ENCODE measurements around the gene CA5A.

Gene CA5A

DNA sequence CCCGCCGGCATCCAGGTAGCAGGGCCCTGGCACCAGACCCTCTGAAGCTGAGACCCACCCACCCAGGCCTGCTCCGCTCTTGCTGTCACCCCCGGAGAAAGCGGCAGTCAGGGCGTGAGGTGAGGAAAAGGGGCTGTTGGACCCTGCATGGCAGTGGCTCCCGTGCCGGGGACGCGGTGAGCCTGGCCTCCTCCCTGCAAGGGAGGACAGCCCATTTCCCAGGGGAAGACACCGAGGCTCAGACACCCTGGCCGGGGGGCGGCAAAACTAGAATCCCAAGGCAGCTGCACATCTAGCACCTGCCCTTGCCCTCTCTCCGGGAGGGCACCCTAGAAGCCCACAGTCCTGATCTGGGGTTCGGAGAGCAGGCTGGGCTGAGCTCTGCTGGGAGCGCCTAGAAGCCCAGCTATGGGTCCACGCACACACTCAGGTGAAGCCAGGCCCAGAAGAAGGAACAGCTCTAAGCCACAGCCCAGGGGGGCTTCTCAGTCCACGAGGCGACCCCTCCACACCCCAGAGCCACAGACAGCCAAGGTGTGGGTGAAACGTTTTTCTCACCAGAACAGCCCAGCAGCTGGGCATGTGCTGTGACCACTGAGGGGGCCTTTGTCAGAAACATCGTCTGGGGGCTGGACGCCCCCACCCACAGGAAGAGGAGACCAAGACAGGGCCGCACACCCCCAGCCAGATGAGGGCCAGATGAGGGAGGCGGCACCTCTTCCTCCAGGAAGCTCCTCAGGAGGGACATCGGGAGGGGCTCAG, 89.4 kb downstream of the CA5A start:
- DNase-seq: no peak

DNA sequence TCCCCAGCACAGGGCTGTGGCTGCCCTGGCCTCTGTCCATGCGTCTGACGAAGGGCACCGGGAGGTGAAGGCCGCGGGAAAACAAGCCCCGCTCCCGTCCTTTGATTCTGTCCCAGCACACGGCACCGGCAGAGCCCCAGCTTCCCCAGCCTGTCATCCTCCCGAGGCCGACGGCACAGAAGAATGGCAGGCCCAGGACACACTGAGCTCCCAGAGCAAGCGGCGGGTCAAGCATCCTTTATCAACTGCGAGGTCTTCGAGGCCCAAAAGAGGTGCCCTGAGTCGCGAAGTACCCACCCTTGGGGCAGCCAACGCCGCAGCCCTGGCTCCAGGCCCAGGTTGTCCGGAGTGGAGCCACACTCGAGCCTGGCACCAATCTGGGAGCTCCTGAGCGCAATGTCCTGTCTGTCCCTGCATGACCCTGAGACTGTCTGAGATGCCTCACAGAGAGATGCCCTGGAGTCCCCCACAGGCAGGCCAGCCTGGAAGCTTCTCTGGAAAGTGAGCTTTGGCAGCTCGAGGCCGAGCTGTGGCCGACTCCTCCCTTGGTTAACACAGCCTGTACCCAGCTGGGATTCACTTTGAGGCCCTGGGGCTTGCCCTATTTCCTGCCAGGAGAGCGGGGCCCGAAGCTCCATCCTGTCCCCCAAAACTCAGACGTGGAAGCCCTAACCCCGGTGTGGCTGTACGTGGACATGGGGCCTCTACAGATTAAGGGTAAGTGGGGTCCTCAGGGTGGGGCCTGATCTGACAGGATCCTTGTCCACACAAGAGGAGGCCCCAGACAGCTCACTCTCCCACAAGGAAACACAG, 90.3 kb downstream of the CA5A start:
- no peak for DNase-seq

DNA sequence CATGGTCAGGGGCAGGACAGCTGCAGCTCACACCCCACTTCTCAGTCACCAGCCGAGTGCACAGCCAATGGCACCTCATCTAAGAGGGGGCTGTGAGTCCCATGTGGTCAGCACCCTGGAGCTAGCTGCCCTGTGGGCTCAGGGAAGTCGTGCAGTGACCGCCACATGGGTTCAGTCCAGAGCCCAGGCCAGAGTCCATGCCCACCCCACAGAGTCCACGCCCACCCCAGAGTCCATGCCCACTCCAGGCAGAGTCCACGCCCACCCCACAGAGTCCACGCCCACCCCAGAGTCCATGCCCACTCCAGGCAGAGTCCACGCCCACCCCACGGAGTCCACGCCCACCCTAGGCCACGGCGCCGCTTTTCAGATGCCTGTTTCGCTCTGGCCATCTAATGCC, 91.1 kb downstream of the CA5A start:
- DNase-seq: no peak

DNA sequence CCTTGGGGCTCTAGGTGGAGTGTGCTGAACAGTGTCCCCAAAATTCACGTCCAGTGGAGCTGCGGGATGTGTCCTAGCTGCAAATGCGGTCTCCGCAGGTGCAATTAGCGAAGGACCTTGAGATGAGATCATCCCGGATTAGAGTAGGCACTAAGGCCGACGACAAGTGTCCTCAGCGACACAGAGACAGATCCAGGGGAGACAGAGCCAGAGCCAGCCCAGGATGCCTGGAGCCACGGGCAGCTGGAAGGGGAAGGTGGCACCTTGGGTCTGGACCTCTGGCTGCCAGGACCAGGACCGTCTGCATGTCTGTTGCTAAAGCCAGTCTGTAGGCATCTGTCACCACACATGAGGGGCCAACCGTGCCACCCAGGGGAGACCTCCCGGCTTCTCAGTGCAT, 91.5 kb downstream of the CA5A start:
- DNase-seq: no peak

DNA sequence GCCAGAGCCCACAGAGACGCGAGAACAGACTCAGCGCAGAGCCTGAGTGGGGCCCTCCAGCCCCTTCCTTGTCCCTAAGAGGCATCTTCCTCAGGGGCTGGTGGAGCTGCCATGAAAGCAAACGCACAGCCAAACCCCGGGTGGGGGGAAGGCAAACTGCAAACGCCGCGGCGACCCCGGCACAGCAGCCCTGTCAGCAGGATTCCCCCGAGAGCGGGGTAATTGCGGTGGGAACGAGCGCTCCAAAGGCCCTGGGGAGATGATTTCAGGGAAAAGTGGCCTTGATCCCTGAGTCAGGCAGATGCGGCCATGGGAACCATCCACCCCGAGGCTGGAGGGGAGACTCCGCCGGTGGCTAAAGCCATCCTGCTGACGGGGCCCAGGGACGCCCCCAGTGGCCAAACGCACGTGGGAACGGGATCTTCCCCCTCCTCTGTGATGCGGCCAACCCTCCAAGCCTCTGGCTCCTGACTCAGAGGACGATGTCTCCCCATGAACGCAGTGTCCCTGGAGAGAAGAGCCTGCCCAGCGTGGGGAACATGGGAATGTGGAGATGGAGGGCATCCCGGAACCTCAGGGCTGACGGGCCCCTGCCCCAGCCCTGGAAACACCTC, 92.1 kb downstream of the CA5A start:
- no peak for DNase-seq

DNA sequence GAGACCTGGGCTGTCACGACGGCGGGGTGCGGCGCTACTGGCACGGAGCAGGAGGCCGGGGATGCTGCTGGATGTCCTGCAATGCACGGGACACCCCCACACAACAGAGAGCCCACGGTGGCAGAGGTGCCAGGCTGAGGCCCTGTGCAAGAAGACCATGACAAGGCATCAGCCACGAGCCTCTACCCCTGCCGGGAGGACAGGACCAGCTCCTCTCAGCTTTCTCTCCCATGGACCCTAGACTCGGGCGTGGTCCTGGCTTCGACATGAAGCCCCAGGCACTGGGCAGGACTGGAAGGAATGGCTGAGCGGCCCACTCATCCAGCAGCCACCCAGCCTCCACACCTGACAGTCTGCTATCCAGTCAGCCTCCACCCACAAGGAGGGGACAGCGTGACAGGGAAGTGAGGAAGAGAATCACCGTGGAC, 92.6 kb downstream of the CA5A start:
- DNase-seq: no peak

DNA sequence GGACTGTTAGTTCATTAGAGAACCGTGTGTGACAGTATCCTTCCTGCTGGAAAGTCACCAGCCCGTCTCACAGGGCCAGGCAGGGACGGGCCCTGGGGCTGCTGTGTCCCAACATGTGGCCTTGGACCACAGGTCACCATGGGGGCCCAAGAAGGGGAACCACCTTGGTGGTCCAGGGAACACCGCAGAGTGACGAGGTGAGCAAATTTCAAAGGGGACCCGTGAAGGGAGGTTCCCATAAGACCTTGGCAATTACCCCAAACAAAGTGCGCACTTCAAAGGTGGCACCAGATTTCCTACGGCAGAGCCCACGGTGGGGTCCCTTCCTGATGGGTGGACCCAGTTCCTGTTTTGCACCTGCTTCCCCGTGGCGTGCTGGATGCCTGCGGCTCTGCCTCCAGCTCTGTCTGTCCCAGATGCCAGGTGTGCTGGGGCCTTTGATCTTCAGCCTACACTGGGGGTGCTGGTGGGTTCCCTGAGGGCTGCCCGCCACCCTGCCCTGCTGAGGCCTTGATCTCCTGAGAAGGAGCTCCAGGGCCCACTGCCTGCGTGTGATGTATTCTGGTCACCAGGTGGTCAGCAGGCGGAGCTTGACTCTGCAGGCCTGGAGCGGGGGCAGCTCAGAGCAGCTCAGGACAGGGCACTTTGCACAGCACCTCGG, 94.0 kb downstream of the CA5A start:
- DNase-seq: no peak

DNA sequence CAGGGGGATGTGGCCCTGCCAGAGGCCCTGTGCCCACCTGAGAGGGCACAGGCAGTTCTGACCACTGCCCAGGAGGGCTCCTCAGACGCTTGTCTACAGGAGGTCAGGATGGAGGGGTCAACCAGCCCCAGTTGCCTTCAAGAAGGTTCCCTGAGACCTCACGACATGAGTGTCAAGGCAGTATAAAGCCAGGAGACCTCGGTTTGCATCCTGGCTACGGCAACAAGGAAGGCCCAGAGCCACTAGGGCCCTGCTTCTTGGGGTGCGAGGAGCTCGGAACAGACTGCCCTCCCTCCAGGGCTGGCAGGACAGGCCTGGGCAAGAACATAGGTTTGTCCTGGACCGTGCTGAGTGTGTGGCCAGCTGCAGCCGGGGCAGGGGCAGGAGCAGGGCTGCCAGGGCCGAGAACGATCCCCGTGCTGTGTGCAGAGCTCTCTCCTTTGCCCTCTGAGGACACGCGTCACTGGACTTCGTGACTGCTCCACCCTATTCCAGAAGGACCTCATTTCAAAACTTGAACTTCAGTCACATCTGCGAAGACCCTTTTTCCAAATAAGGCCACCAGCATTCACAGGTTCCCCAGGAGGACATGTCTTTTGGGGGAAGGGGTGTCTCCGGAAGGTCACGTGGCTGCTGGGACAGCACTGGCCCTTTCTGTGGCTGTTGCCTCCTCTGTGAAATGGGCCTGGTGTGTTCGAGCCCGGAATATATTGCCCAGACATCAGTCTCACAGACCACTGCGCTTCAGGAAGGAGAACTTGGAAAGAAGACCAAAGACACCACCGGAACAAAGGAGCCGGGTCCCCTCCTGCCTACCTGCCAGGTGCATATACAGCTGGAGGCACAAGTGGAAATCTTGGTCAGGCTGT, 94.8 kb downstream of the CA5A start:
- no peak for DNase-seq

DNA sequence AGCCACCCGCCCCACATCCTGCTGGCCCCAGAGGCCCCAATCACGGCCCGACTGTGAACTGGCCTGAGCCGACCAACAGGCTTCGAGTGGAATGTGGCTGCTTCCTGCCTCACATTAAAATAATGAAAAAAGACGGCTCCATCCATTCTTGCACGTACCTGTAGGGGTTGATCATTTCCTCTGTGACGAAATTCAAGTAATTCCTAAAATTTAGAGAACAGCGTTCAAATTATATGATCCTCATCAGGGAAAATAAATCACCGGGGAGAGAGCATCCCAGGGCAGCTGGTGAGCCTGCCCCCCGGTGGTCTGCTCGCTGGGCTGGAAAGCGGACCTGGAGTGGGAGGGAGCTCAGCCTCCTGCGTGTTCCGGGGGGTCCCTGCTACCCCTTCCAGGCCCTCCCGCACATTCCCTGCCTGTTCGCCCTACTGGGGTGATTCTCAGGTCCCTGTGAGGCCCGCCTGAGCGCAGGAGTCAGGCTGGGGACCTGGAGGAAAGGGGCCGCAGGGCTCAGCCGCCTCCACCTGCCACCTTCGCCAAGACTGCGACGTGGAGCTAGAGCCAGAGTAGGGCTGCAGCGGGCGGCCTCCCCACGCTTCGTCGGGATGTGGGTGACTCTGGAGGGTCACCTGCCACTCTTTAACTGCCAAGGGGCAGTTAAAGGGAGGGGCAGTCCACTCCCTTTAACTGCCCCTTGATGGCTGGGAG, 95.9 kb downstream of the CA5A start:
- no peak for DNase-seq

DNA sequence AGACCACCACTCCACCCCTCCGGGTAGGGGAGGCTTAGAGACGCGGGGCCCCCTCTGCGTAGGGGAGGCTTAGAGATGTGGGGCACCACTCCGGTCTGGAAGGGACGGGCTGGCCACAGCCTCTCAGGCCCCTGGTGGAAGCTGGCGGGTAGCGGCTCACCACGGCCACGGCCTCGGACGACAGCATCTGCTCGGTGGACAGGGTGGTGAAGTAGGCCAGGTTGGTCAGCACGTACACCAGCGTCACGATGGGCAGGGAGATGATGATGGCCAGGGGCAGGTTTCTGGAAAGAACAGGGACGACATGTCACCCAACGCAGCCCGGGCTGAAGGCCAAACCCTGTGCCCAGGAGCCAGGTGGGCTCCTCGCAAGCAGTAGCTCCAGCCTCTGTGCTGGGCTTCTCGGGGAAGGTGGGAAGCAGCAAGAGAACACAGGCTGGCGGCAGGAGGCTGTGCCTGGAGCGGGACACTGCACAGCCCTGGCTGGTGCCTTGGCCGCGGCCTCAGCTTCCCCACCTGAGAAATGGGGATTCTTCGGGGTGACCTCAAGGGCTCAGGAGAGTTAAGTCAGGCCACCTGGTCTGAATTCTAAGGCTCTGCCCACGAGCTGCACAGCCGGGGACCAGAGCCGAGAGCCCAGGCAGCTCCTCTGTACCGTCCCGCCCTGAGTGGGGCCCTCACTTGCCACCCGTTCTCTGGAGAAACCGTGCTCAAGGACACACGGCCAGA, 96.6 kb downstream of the CA5A start:
- DNase-seq: no peak

DNA sequence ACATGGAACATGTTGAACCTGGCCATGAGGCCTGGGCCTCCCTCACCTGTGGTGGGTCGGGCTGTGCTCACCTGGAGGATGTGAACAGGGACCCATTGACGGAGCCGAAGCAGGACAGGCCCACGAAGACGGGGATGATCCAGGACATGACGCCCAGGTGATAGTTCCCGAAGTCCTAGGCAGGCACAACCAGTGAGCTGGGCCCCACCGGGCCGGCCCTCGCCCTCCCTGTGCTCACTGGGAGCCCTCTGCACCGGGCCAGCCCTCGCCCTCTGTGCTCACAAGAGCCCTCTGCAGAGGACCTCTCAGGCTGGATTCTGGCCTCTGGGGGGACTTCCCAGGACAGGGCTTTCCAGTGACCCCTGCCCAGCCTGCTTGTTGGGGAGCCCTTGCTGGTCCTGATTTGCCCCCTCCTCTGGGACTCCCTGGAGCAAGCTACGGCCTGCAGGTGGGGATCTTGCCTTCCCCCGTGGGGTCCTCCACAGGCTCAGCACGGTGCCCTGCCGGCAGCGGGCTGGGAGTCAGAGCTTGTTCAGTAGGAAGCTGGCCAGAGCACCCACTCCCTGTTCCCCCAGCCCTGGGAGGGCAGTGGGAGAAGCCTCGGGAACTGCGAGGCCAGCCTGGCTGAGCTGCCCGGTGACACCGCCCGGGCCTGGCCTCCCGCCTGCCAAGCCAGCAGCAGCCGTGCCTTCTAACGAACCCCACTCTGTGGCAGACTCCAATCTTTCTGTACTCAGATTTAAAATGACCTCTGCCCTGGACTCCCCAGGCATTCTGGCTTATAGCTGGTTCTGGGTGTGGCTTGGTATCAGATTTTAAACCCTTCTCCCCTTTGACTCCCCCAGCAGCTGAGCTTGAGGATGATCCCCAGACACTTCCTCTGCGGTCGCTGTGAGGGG, 97.4 kb downstream of the CA5A start:
- DNase-seq: no peak
